Right ventricle myocardium inferior (tissue), 1 donor: Measurements from ENCODE around the gene RCOR1. TPM values are rescaled to one million over a fixed set of nuclear protein-coding genes. Genes with fewer than 3 reads are reported as not detected.
"Not testable (repeated sequence)": the region's sequence is repeated elsewhere in the genome, so short reads cannot be mapped to it uniquely, and the experiment has no call there.

Experiments used
- ATAC-seq: fragments of 200-7000 bp; cut with Tn5 transposase; one replicate; pipeline ENCODE4 v1.9.1; 2020; ENCODE audit warnings: mild to moderate bottlenecking, moderate library complexity
- DNase-seq: peaks from one replicate; pipeline ENCODE4 v3.0.0; 2021; ENCODE audit errors: missing footprints
- intact Hi-C: fragments of 100-400 bp; cut with DNase I; formaldehyde crosslinking; loops from one replicate; pipeline ENCODE4 v1.11.0; 2022
- total RNA-seq: library from RNA; stranded (reverse); fragmentation: NEBNext Ultra II Directional; extraction: Animal tissue kit (Norgen Biotek cat#: 25700); gene quantifications from one replicate; pipeline ENCODE4 v1.2.1, GENCODE V29; 2021
- donor health status: DM: no; HTN: yes; CAD: no; lungs with severe emphysema.

RCOR1 gene
- total RNA-seq, 1 donor from 2014 or later, result 11.9 TPM

DNA sequence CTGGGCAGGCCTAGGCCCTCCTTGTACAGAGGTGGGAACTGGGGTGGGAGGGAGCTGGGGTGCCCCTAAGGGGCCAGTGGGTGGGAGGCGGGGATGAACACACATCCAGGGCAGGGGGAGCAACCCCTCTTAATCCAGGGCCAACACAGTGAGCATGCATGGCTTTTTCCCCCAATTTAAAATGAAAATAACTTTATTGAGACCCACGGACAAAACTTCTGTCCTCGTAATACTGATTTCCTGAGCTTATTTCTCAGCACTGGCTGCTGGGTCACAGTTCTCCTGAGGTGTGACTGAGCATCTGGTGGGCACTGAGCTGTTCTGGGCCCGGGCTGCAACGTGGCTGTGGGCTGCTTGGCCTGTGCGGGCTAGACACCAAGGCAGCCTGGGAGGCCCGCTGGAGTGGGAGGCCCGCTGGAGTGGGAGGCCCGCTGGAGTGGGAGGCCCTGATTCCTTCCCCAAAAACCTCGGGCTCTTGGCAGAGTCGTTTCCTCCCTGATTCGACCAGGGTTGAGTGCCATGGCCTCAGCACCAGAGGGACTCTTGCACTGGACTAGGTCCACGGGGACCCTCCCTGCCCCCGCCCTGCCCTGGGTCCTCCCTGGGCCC, 159.9 kb downstream of the RCOR1 start:
- intact Hi-C loops, result no loop called here
- DNase-seq (no peak), ATAC-seq (no peak)

DNA sequence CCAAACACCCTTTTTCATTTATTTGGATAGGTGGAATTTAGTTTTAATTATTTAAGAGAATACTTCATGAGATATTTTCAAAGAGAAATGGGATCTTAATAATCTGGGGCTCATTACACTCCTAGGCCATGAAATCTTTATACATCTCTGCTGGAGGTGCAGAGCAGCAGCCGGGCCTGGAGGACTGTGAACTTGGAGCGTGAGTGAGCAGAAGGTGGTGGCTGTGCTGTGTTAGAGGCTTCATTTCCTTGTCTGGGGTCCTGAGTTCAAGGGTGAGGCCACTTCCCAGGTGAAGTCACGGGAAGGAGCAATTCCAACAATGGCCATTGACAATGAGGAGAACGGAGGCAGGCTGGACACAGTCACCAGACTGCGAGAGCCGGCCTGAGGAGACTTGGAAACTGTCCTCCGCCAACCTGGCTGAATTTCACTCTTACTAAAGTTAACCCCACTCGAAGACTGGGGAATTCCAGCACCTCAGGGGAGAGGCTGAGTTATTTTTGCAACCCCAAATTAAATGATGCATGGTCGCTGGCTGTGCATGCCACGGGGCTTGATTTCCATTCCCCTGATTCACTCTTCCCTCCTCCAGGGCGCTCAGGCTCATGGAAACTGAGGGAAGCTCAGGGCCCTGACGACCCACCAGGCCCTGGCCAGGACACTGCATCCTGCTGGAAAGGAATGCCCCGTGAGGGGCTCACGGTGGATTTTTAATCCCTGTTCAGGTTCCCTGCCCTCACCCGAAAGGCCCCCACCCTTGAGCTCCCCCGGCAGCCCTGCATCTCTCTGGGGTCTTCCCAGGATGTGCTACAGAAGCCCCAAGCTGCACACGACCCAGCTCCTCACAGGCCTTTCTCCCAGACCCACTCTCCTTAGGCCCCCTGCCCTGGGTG, 162.2 kb downstream of the RCOR1 start:
- intact Hi-C loops, result no loop called here
- ATAC-seq (no peak), DNase-seq (no peak)

DNA sequence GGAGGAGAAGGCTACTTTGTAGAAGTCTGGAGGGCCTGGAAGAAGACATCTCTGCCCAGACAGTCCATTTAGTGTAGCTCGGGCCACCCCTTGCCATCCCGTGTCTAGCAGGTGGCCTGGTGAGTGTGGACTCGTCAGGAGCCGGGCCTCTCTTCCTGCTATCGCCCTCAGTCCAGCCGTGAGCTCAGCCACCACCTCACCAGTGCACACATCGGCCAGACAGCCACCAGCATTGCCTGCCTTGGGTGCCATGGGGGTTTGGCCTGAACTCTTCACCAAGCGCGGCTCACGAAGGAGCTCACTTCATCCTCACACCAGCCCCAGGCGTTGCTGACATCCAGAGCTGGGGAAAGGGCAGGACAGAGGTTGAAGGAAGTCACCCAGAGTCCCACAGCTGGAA, 165.2 kb downstream of the RCOR1 start:
- intact Hi-C loops, result no loop called here
- DNase-seq (peak; percentile 21), ATAC-seq (no peak)

DNA sequence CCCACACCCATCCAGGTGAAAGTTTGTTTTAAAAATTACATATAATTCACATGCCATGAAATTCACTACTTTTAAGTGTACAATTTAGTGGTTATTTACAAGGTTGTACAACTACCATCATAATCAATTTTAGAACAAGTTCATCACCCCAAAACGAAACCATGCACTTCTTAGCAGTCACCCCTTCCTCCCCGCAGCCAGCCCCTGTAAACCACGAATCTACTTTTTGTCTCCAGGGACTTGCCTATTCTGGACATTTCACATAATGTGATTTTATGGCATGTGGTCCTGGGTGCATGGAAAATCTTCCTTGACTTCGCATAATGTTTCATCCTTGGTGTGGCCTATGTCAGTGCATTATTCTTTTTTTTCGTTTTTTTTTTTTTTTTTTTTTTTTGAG, 165.6 kb downstream of the RCOR1 start:
- DNase-seq (no peak), ATAC-seq (no peak)
- intact Hi-C loops, result no loop called here

DNA sequence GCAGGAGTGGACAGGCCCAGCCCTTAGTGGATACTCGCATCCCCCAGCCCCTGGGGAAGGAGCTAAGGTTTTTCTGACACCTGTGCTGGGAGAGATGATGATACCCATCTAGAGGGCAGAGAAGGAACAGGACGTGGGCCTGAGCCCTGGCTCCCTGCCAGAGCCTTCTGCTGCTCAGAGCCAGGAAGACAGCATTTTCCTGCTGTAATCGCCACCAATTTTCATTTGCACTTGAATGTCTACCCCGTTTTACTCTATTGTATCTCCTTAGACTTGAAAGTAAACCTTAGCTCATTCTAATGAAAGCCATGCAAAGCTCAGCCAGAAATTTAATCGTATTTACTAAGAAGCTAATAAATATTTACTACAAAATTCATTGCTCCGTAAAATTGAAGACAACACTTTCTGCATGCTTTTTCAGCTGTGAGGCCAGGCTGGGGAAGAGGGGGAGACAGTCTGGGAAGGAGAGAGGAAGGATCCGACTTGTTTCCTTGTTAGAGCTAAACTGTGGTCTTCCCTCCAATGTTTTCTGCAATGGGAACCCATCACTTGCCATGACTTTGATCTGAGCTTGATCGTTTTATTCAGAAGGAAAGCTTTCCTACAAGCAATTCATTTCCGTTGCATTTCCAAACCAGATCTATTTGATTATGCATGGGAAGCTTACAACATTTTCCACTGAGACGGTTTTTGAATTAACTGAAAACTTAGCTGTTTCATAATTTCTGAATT, 167.2 kb downstream of the RCOR1 start:
- ATAC-seq (no peak), DNase-seq (peak; percentile 31)
- intact Hi-C loops, result no loop called here

DNA sequence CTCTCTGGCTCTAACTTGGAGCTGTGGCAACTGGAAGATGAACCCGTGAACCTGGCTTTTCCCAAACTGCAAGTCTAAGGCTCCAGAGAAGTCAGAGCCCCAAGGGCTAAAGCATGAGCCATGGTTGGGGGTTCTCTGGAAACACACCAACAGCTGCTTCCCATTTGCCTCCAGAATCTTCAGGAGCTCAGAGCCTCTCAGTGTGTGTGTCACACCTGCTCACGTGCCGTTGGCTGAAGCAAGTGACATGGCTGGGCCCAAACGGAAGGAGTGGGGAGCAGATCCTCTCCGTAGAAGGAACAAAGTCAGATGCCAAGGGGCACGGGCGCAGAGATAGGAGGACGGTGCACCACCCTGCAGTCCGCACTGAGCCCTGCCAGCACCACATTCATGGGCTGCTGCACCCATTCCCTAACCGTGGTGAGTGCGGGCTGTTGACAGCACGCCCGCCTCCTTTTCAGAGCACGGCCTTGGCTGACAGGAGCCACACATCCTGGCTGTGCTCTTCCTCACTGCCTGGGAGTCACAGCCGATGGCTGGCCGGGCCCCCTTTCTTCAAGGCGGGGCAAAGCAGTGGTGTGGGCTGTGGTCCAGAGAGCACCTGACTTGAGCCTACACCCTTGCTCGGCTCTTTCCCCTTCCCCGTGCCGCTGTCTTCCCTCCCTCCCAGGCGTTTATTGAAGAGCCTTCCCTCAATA, 168.2 kb downstream of the RCOR1 start:
- DNase-seq (peak; percentile 40), ATAC-seq (peak; percentile 44)
- intact Hi-C loops, result no loop called here

GRCh38 chr14:102761206-102761605, 168.8 kb downstream of the RCOR1 start:
- DNase-seq (peak; percentile 17), ATAC-seq (no peak)
- intact Hi-C loops, result no loop called here

GRCh38 chr14:102764220-102764671, 171.8 kb downstream of the RCOR1 start:
- no peak for ATAC-seq
- intact Hi-C loops, result no loop called here

GRCh38 chr14:102765770-102766169, 173.3 kb downstream of the RCOR1 start:
- ATAC-seq, intact Hi-C loops, DNase-seq: not testable (repeated sequence)

More at GRCh38 chr14:102764220-102764671, 171.8 kb downstream of the RCOR1 start:
- DNase-seq, result peak; percentile 45

DNA sequence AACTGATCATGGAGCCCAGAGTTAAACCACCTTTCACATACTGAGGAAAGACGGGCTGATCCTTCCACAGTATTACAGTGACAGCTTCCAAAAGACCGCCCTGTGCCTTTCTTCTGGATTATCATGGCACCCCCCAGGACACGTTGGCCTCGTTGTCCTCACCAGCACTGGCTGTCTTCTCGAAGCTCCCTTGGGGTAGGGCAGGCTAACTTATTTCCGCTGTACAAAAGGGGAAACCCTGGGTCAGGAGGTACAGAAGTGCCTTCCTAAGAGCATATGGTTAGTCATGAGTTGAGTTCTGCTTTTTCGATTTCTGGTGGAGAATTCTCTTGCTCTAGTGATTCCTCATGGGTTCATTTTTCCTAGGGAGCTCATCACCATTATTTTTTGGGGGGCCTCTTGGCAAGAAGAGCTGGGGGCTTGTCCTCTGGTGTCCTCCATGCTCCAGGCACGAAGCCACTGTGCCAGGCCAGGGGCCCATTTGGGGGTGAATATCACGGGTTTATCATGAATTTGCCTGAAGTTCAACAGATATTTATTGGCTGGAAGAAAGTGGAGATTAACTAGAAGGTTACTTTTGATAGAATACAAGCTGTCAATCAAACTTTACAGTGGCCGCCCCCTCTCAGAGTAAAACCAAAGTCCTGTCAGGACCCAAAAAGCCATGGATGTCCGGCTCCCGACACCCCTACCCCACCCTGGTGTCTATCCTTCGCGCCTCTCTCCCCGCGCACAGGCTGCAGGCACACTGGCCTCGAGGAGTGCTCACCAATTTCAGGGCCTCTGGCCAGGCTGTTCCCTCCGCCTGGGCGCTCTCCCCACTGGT, 176.0 kb downstream of the RCOR1 start:
- peak; percentile 28 for ATAC-seq
- DNase-seq, result peak; percentile 34
- intact Hi-C loops, result no loop called here

DNA sequence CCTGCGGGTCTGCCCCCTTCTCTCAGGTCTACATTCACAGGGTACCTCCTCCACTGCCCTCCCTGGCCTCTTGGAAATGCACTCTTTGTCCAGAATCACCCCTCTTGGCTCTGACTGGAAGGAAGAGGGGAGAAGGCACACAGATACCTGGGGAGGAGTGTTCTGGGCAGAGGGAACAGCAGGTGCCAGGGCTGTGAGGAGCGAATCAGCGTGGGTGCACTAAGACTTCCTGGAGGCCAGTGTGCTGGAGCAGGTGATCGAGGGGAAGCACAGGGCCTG, 176.5 kb downstream of the RCOR1 start:
- DNase-seq (no peak), ATAC-seq (no peak)
- intact Hi-C loops, result no loop called here

GRCh38 chr14:102770147-102771123, 178.0 kb downstream of the RCOR1 start:
- DNase-seq (peak; percentile 7), ATAC-seq (no peak)
- intact Hi-C loops, result no loop called here

- ATAC-seq (no peak), DNase-seq (no peak)
- intact Hi-C loops, result no loop called here
These were observed 178.7 kb downstream of the RCOR1 start for GRCh38 chr14:102771144-102771543.

DNA sequence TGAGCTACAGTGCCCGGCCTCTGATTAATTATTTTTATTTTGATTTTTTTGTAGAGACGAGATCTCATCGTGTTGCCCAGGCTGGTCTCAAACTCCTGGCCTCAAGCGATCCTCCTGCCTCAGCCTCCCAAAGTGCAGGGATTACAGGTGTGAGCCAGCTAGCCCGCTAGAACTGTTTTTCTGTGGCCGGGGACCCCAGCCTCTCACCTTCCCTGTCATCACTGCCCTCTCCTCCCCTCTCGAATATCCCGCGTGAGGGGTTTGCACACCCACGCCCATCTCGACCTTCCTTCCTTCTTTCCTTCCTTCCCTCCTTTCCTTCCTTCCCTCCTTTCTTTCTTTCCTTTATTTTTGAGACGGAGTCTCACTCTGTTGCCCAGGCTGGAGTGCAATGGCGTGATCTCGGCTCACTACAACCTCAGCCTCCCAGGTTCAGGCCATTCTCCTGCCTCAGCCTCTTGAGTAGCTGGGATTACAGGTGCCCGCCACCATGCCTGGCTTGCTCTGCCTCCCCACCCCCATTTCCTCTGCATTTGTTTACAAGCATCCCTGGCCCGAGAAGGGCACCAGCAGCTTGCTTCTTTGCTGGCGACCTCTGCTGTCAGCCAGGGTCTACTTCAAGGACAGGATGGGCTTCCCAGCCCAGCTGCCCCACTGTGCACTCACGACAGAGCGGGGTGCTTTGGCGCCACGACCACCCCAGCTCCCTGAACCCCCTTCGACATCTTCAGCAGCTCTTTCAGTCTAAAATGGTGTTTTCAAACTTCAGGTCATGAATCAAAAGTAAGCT, 180.5 kb downstream of the RCOR1 start:
- ATAC-seq, result no peak
- DNase-seq, result no peak
- intact Hi-C loops, result no loop called here

DNA sequence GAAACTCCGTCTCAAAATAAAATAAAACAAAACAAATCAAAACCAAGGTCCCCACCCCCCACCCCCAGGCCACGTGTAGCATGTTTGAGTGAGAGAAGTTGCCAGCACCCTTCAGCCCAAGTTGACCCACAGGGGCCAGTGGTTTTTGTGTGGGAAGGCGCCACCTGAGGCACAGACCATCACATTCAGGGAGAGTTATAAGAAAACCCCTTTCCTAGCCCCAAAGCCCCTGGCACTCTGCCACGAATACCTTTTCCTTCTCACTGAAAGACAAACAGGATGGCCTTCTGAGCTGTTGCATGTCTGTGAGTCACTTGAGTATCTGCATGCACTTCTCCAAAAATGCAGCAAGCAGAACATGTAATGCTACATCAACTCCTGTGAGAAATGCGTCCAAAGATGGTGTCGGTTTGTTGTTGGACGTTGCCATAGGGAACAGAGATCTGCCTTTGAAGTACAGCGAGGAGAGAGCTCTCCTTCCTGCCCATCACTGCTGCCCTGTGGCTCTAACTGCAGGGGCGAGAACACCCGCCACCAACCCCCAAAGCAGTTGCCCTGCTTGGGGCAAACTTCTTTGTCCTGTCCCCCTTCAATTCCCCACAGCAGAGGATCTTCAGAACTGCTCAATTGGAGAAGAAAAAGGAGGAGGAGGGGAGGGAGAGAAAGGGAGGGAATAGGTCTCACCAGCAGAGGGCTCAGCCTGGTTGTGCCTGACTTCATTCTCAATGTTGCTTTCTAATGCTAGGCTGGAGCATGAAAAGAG, 182.1 kb downstream of the RCOR1 start:
- no peak for DNase-seq
- peak; percentile 60 for ATAC-seq
- intact Hi-C loops, result loop anchor here (1.0 to 5.0 kb wide), 2 partner anchors 82 to 144 kb away; no protein-coding TSS in a partner anchor
